ENCODE data around the gene LGALSL. TPM values are rescaled to one million over a fixed set of nuclear protein-coding genes. Genes with fewer than 3 reads are reported as not detected.

The LGALSL gene
- total and polyA plus RNA-seq, 5 donors from 2014 or later = 0.11 to 5.4 (median 0.28) TPM; not detected in 2

GRCh38 chr2:64502860-64503259 lies 48.9 kb downstream of the LGALSL start:
- H3K36me3 Mint-ChIP-seq = no peaks in the 10 kb centered on the region

GRCh38 chr2:64504774-64505720 lies 51.1 kb downstream of the LGALSL start:
- Mint-ChIP-seq H3K27ac (no peak overlapping the region), H3K9me3 (peaks cover 0 to 2% (median 0%) of the 10 kb centered on the region in 7 donors), H3K36me3 (no peaks in the 10 kb centered on the region), H3K27me3 (peaks cover 36% of the 10 kb centered on the region), H3K4me1 (peaks cover 0 to 2% (median 0%) of the 10 kb centered on the region in 4 donors), H3K4me3 (no peak overlapping the region)
- Histone ChIP-seq H3K27ac (ENCODE audit: insufficient read depth, low read length, poor library complexity, severe bottlenecking) (no peak overlapping the region), H3K36me3 (ENCODE audit: control insufficient read depth, insufficient read depth, low read length) (no peaks in the 10 kb centered on the region), H3K9me3 (ENCODE audit: control insufficient read depth in 2 of 2, low read length in 2 of 2) (no peaks in the 10 kb centered on the region), H3K27me3 (ENCODE audit: control insufficient read depth, insufficient read depth, low read length) (peaks cover 4% of the 10 kb centered on the region), H3K4me3 (ENCODE audit: low read depth, low read length) (no peak overlapping the region), H3K4me1 (ENCODE audit: control insufficient read depth, insufficient read depth, low read length, poor library complexity, severe bottlenecking) (no peaks in the 10 kb centered on the region)
- ATAC-seq (ENCODE audit: low read depth in 2 of 2) = no peak
- DNase-seq = no peak

More at GRCh38 chr2:64502860-64503259, 48.9 kb downstream of the LGALSL start:
- Histone ChIP-seq H3K27ac (ENCODE audit: insufficient read depth, low read length, poor library complexity, severe bottlenecking) (no peak overlapping the region), H3K4me1 (ENCODE audit: control insufficient read depth, insufficient read depth, low read length, poor library complexity, severe bottlenecking) (no peaks in the 10 kb centered on the region), H3K9me3 (ENCODE audit: control insufficient read depth in 2 of 2, low read length in 2 of 2) (no peaks in the 10 kb centered on the region), H3K36me3 (ENCODE audit: control insufficient read depth, insufficient read depth, low read length) (no peaks in the 10 kb centered on the region), H3K27me3 (ENCODE audit: control insufficient read depth, insufficient read depth, low read length) (peaks cover 4% of the 10 kb centered on the region), H3K4me3 (ENCODE audit: low read depth, low read length) (no peak overlapping the region)
- ATAC-seq (ENCODE audit: low read depth in 2 of 2) = no peak
- Mint-ChIP-seq H3K4me1 (peaks cover 0 to 5% (median 0%) of the 10 kb centered on the region in 4 donors), H3K9me3 (peaks cover 0 to 2% (median 0%) of the 10 kb centered on the region in 7 donors), H3K4me3 (no peak overlapping the region), H3K27ac (no peak overlapping the region), H3K27me3 (peaks cover 45% of the 10 kb centered on the region)
- DNase-seq = no peak

- H3K27me3 Mint-ChIP-seq = peaks cover 30% of the 10 kb centered on the region
- no peak overlapping the region for H3K4me3 Mint-ChIP-seq
- H3K36me3 Mint-ChIP-seq = no peaks in the 10 kb centered on the region
- H3K9me3 Mint-ChIP-seq = peaks cover 0 to 2% (median 0%) of the 10 kb centered on the region in 7 donors
- no peaks in the 10 kb centered on the region for H3K4me1 ChIP-seq (ENCODE audit: control insufficient read depth, insufficient read depth, low read length, poor library complexity, severe bottlenecking)
- H3K27me3 ChIP-seq (ENCODE audit: control insufficient read depth, insufficient read depth, low read length) = peaks cover 4% of the 10 kb centered on the region
- H3K36me3 ChIP-seq (ENCODE audit: control insufficient read depth, insufficient read depth, low read length) = no peaks in the 10 kb centered on the region
- H3K9me3 ChIP-seq (ENCODE audit: control insufficient read depth in 2 of 2, low read length in 2 of 2) = no peaks in the 10 kb centered on the region
- DNase-seq (no peak), ATAC-seq (ENCODE audit: low read depth in 2 of 2) (no peak)
- H3K27ac ChIP-seq (ENCODE audit: insufficient read depth, low read length, poor library complexity, severe bottlenecking) = no peak overlapping the region
- H3K27ac Mint-ChIP-seq = no peak overlapping the region
- no peak overlapping the region for H3K4me3 ChIP-seq (ENCODE audit: low read depth, low read length)
- no peaks in the 10 kb centered on the region for H3K4me1 Mint-ChIP-seq
These were observed 52.7 kb downstream of the LGALSL start for GRCh38 chr2:64506686-64507085.

Other genes starting within 250 kb of the LGALSL start
- 45.0 TPM for gene AFTPH, start 70.2 kb downstream of the LGALSL start, total RNA-seq
- gene AFTPH, start 70.2 kb downstream of the LGALSL start, polyA plus RNA-seq = 10 to 100 TPM; 23.7 to 37.0 (median 28.2) TPM
- gene SERTAD2, start 199.8 kb downstream of the LGALSL start, total RNA-seq = 33.5 TPM
- gene SERTAD2, start 199.8 kb downstream of the LGALSL start, polyA plus RNA-seq = 1 to 10 TPM; 4.2 to 7.5 (median 5.7) TPM